GM12801 (cell line): ENCODE measurements around the gene GRID1.

ENCODE experiments used
- TF ChIP-seq, protein P1 (sequence below): IDR thresholded peaks from one replicate; pipeline ENCODE4 v1.5.1; 2011; ENCODE audit warnings: control low read depth; ENCODE audit not compliant: insufficient read length; ENCODE audit errors: extremely low read depth

The GRID1 gene

GRCh38 chr10:85873063-85873462 is 493.5 kb downstream of the GRID1 start:
- TF ChIP-seq, protein P1, sequence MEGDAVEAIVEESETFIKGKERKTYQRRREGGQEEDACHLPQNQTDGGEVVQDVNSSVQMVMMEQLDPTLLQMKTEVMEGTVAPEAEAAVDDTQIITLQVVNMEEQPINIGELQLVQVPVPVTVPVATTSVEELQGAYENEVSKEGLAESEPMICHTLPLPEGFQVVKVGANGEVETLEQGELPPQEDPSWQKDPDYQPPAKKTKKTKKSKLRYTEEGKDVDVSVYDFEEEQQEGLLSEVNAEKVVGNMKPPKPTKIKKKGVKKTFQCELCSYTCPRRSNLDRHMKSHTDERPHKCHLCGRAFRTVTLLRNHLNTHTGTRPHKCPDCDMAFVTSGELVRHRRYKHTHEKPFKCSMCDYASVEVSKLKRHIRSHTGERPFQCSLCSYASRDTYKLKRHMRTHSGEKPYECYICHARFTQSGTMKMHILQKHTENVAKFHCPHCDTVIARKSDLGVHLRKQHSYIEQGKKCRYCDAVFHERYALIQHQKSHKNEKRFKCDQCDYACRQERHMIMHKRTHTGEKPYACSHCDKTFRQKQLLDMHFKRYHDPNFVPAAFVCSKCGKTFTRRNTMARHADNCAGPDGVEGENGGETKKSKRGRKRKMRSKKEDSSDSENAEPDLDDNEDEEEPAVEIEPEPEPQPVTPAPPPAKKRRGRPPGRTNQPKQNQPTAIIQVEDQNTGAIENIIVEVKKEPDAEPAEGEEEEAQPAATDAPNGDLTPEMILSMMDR: no peak

GRCh38 chr10:85868627-85869499 is 497.7 kb downstream of the GRID1 start:
- TF ChIP-seq, protein P1: no peak

DNA sequence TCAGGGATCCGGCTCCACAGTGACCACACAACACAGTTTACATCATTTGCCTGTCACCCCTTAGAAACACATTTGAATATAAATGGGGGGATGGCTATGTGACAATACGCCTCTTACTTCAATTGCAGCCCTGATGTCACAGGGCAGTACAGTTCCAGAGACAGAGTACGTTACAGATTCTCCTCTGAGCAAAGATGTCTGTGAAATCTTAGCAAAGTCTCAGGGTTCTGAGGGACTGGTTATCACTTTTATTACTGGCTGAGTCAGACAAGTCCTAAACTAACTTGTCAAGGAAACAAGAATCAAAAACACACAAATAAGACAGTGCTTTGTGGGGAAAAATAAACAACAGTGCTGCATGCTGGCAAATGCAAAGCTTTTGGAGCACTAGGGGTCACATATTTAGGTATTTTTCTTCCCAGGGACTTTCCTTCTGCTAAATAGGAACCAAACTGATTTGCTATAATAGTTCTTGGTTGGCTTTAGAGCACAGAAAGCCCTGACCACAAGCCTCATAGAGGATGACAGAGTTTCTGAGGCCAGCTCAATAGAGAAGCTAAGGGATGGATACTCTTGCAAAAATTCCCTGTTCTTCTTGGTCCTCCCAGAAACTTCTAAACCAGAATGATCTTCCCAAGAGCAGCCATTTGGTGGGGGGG is 501.6 kb downstream of the GRID1 start:
- TF ChIP-seq, protein P1: no peak

DNA sequence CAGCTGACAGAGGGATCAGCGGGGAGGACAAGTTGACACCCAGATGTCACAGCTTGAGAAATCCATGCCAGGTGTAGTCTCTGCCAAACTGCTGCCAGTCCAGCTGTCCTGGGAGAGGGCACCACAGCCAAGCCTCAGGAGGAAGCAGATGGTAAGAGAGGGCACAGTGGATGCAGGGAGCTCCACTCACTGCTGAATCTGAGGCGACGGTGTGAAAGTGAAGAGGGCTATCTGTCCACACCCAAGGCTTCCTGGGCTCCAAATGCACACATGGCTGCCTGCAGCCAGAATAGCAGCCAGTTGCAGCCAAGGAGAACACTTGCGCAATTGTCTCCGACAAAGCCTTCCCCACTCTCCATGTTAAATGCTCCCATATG is 502.4 kb downstream of the GRID1 start:
- TF ChIP-seq, protein P1: no peak

DNA sequence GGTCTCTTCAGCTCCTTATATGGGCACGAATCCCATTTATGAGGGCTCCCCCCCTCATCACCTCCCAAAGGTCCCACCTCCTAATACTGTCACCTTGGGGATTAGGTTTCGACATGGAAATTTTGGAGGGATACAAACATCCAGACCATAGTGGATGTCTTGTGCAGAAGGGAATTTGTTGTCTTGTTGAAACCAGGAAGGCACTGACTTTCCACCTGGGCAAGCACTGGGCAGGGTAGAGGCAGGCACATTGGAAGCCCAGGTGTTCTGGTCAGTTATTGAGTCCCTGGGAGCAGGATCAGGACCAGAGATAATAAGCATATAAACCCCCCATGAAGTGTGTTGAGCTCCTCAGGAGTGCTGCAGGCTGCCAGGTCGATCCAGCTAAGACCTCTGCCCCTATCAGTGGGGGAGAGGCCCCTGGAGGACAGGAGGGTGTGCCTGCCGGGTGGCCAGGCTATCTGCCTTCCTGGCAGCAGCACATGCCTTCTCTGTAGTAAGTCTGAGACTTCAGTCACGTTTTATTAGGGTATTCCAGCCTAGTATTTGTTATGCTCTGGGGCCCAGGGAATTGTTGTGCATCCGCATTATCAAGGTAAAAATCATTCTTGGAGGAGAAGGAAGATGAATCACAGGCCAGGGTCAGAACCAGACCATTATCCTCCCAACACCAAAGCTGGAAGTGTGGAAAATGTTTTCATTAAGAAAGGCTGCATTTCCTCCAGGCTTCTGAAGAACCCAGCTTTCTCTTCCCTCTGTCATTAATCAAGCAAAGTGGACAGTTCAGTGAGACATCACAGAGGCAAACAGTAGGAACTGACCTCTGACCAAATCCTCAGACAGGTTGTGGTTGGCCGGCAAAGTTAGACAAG is 503.1 kb downstream of the GRID1 start:
- TF ChIP-seq, protein P1: no peak

GRCh38 chr10:85862771-85863170 is 503.8 kb downstream of the GRID1 start:
- TF ChIP-seq, protein P1: no peak
